Naive thymus-derived CD8-positive, alpha-beta T cell (primary cell): ENCODE measurements around the gene DGKH. TPM values are rescaled to one million over a fixed set of nuclear protein-coding genes. Genes with fewer than 3 reads are reported as not detected.
A peak's percentile ranks its signal among the peaks of the same experiment; 100 is the strongest.
"Not testable (repeated sequence)": the region's sequence is repeated elsewhere in the genome, so short reads cannot be mapped to it uniquely, and the experiment has no call there.

ENCODE experiments used
- ATAC-seq, 2 donors: fragments of 150-1000 bp; cut with Tn5 transposase in 1 of 2; sonication (Bioruptor Pico), chemical (Tn5 transposase) in 1 of 2; 1 replicate in 1 of 2; 2 replicates in 1 of 2; pipeline ENCODE4 v1.10.0; 2021; ENCODE audit warnings: mild to moderate bottlenecking in 2 of 2, moderate library complexity in 2 of 2
- POLR2A ChIA-PET: fragments of 350-600 bp; sonication (Branson Sonifier 250); formaldehyde crosslinking; loops from one replicate; lab custom pipeline; 2021; ENCODE audit warnings: antibody characterized with exemption; lab: Charles Lee
- DNase-seq, 10 donors: peaks; one replicate each; pipeline versions ENCODE4 v3.0.0 to v3.0.0-alpha.2; 2020 to 2022
- H3K27ac Mint-ChIP-seq, 10 donors: one replicate each; pipeline ENCODE4 v1.8.0; 2020 to 2022; ENCODE audit warnings: mild to moderate bottlenecking in 10 of 10, mixed read lengths in 10 of 10, moderate library complexity in 4 of 10, inconsistent platforms in 1 of 10
- H3K27me3 Mint-ChIP-seq, 5 donors: one replicate each; pipeline ENCODE4 v1.8.0; 2021 to 2022; ENCODE audit warnings: mixed read lengths in 5 of 5
- H3K36me3 Mint-ChIP-seq, 3 donors: one replicate each; pipeline ENCODE4 v1.8.0; 2020 to 2022; ENCODE audit warnings: mixed read lengths in 3 of 3, mild to moderate bottlenecking in 2 of 3, inconsistent platforms in 1 of 3
- H3K4me1 Mint-ChIP-seq, 4 donors: one replicate each; pipeline ENCODE4 v1.8.0; 2021 to 2022; ENCODE audit warnings: mixed read lengths in 4 of 4
- H3K4me3 Mint-ChIP-seq, 10 donors: one replicate each; pipeline ENCODE4 v1.8.0; 2020 to 2022; ENCODE audit warnings: mild to moderate bottlenecking in 10 of 10, mixed read lengths in 10 of 10, moderate library complexity in 6 of 10, inconsistent platforms in 1 of 10
- H3K9me3 Mint-ChIP-seq, 9 donors: one replicate each; pipeline ENCODE4 v1.8.0; 2020 to 2022; ENCODE audit warnings: mixed read lengths in 9 of 9, mild to moderate bottlenecking in 3 of 9, inconsistent platforms in 1 of 9, moderate library complexity in 1 of 9
- polyA plus RNA-seq, 3 donors: library from polyadenylated mRNA; unstranded; fragments of 300-500 nt; fragmentation: Illumina TruSeq; gene quantifications; one replicate each; pipeline ENCODE4 v1.2.3, GENCODE V29; 2021
- total RNA-seq, 8 experiments: library from RNA in 2 of 8; stranded (reverse) in 2 of 8; gene quantifications; one replicate each; pipeline ENCODE4 v1.2.3 and lab custom pipeline; 2021 to 2026

The DGKH gene
- total and polyA plus RNA-seq, 5 experiments from 2014 or later = 1.3 to 5.2 (median 1.5) TPM

DNA sequence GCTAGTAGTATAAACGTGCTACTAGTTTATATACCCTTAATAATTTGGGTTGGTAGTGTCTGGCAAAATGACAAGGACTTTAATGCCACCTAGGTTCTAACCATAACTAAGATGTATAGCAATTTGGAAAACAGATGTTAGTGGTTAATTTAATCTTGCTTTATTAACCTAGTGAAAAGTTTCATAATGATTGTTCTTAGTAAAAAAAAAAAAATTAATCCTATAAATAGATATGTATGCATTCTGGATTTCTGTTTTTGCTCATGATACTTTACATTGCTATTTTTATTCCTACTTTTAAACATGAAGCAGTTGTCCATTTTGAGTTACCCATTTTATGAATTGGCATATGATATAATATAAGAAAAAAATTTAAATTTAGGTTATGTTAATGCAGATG, 36.3 kb downstream of the DGKH start:
- Mint-ChIP-seq H3K9me3 (peaks cover 0 to 14% (median 3%) of the 10 kb centered on the region in 9 donors), H3K27ac (no peak overlapping the region), H3K27me3 (no peaks in the 10 kb centered on the region), H3K36me3 (peaks cover 2 to 10% (median 6%) of the 10 kb centered on the region in 3 donors), H3K4me3 (no peak overlapping the region), H3K4me1 (peaks cover 0 to 2% (median 0%) of the 10 kb centered on the region in 4 donors)
- DNase-seq = no peak
- POLR2A ChIA-PET = no interaction called here
- ATAC-seq = no peak

DNA sequence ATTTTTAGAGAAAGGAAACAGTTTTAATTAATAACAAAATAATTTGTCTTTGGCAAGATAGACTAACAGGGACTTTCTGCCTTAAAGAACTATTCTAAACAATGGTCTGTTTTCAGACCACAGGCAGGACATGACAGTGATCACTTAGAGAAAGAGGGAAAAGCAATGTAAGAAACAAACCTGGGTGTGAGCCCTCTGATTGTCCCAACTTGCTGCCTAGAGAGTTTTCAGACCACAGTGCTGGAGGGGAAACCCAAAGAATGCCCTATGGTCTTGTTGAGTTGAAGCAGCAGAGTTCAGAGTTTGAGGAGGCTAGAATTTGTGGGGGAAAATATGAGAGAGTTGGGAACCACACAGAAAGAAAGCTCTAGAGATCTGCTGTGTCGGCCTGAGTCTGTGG, 38.1 kb downstream of the DGKH start:
- Mint-ChIP-seq H3K9me3 (peaks cover 0 to 14% (median 3%) of the 10 kb centered on the region in 9 donors), H3K4me3 (no peak overlapping the region), H3K36me3 (peaks cover 2 to 10% (median 8%) of the 10 kb centered on the region in 3 donors), H3K27ac (no peak overlapping the region), H3K4me1 (peaks cover 0 to 2% (median 0%) of the 10 kb centered on the region in 4 donors), H3K27me3 (no peaks in the 10 kb centered on the region)
- no peak for DNase-seq
- ATAC-seq = no peak
- POLR2A ChIA-PET = no interaction called here

DNA sequence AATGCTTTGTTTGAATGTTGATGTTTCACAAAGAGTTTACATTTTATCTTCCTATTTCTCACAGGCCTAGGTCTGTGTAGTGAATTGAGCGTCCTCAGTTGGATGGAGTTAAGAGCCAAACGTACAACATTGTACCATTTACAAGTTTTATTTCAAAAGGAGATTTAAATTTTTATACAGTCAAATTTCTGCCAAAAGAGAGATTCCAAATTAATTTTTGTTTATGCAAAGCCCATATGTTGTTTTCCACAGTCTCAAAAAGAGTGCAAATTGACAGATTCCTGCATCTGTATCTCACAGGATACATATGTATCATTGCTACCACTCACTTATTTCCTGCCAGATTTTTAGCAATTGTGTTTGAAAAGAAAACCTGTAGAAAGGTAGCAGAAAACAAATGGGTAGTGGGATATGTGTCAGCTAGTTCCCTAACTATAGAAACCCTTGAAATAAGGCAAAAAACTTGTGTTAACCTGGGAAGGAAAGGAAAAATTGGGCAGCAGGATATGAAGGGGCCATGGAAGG, 46.1 kb downstream of the DGKH start:
- H3K9me3 Mint-ChIP-seq = no peaks in the 10 kb centered on the region
- no peak for DNase-seq
- peaks cover 0 to 5% (median 2%) of the 10 kb centered on the region in 3 donors for H3K36me3 Mint-ChIP-seq
- H3K4me1 Mint-ChIP-seq = no peaks in the 10 kb centered on the region
- H3K27ac Mint-ChIP-seq = peak overlapping the region in 1 of 10 donors; percentile 12
- no peak overlapping the region for H3K4me3 Mint-ChIP-seq
- no peaks in the 10 kb centered on the region for H3K27me3 Mint-ChIP-seq
- no peak for ATAC-seq
- POLR2A ChIA-PET = no interaction called here

DNA sequence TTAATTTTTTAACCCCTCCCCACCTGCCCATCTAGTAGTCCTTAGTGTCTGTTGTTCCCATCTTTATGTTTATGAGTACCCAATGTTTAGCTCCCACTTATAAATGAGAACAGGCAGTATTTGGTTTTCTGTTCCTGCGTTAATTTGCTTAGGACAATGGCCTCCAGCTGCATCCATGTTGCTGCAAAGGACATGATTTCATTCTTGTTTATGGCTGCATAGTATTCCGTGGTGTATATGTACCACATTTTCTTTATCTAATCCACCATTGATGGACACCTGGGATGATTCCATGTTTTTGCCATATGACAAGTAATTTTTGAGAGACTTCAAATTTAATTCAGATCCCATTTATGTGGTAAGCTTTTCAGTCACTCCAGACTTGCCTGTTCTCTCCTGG, 47.8 kb downstream of the DGKH start:
- H3K4me1 Mint-ChIP-seq, ATAC-seq, H3K9me3 Mint-ChIP-seq, DNase-seq, H3K36me3 Mint-ChIP-seq, H3K27me3 Mint-ChIP-seq, H3K27ac Mint-ChIP-seq, POLR2A ChIA-PET, H3K4me3 Mint-ChIP-seq: not testable (repeated sequence)

DNA sequence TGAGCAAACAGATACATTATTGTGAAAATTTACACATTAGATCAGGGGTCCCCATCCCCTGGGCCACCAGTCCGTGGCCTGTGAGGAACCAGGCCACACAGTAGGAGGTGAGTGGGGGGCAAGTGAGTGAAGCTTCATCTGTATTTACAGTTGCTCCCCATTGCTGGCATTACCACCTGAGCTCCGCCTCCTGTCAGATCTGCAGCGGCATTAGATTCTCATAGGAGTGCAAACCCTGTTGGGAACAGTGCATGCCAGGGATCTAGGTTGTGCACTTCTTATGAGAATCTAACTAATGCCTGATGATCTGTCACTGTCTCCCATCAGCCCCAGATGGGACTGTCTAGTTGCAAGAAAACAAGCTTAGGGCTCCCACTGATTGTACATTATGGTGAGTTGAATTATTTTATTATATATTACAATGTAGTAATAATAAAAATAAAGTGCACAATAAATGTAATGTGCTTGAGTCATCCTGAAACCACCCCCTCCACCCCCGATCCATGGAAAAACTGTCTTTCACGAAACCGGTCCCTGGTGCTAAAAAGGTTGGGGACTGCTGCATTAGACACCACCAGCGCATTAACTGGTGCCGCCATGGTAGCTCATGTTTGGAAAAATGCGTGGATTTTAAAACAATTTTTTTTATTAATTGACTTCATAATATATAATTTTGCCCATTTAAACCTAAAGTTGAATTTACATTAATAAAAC, 51.7 kb downstream of the DGKH start:
- no peak for ATAC-seq
- H3K4me1 Mint-ChIP-seq = peaks cover 0 to 5% (median 3%) of the 10 kb centered on the region in 4 donors
- peaks cover 0 to 5% (median 2%) of the 10 kb centered on the region in 9 donors for H3K9me3 Mint-ChIP-seq
- H3K27me3 Mint-ChIP-seq = no peaks in the 10 kb centered on the region
- H3K27ac Mint-ChIP-seq = no peak overlapping the region
- H3K36me3 Mint-ChIP-seq = peaks cover 0 to 10% (median 4%) of the 10 kb centered on the region in 3 donors
- POLR2A ChIA-PET = no interaction called here
- no peak for DNase-seq
- H3K4me3 Mint-ChIP-seq = no peak overlapping the region

DNA sequence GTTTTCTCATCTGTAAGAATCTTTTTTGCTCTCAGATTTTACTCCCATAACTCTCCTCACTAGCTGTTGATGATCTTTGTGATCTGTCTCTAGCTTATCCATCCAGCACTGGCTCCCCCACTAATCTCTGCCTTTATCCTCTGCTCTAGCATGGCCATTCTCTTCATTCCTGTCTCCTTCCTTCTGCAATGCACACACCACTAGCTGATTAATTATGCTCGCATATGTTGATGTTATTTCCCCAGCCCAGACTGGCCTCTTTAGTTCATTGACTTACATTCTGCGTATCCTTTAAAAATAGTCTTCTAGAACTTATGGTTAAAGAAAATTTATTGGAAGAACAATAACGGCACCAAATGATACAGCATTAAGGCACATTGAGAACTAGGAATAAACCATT, 52.5 kb downstream of the DGKH start:
- no peak for ATAC-seq
- no peak overlapping the region for H3K4me3 Mint-ChIP-seq
- H3K4me1 Mint-ChIP-seq = peaks cover 0 to 5% (median 4%) of the 10 kb centered on the region in 4 donors
- no peaks in the 10 kb centered on the region for H3K27me3 Mint-ChIP-seq
- H3K27ac Mint-ChIP-seq = peak overlapping the region in 2 of 10 donors; percentile 2 to 27
- DNase-seq = no peak
- H3K36me3 Mint-ChIP-seq = peaks cover 0 to 10% (median 4%) of the 10 kb centered on the region in 3 donors
- peaks cover 0 to 5% (median 2%) of the 10 kb centered on the region in 9 donors for H3K9me3 Mint-ChIP-seq
- POLR2A ChIA-PET = no interaction called here

DNA sequence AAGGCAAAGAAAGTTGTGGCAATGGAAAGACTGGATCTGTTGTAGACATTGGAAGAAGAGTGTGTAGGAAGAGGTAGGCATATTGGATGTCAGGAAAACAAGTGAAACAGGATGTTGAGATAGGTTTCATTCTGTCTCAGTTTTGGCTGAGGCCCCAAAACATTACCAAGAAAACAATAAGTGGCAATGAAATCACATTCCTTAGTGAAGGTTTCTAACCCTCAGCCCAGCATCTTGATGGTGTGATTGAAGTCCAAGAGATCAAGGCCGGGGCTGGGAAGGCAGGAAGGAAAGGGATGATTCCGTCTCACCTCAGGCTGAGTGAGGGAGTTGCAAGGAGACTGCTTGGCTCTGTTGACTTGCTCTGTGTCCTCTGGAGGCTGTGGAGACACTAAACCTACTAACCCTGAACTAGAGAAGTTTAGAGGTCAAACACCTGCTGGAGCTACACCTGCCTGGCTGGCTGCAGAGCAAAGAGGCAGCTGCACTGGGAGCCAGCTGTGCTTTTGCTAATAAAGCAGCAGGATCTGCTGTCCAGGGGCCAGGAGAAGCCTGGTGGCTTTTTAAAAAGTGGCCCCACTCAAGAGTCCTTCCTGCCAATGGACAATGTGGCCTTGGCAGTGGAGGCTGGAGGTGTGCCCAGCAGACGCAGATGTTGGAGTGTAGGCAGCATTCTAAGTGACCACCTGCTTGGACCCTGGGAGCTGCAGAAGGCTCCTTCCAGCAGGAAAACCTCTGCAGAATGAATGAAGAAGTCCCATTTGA, 53.6 kb downstream of the DGKH start:
- Mint-ChIP-seq H3K27ac (no peak overlapping the region), H3K9me3 (peaks cover 0 to 5% (median 2%) of the 10 kb centered on the region in 9 donors), H3K4me3 (no peak overlapping the region), H3K27me3 (no peaks in the 10 kb centered on the region), H3K36me3 (peaks cover 0 to 9% (median 4%) of the 10 kb centered on the region in 3 donors), H3K4me1 (peaks cover 0 to 5% (median 4%) of the 10 kb centered on the region in 4 donors)
- POLR2A ChIA-PET = no interaction called here
- ATAC-seq (no peak), DNase-seq (no peak)

DNA sequence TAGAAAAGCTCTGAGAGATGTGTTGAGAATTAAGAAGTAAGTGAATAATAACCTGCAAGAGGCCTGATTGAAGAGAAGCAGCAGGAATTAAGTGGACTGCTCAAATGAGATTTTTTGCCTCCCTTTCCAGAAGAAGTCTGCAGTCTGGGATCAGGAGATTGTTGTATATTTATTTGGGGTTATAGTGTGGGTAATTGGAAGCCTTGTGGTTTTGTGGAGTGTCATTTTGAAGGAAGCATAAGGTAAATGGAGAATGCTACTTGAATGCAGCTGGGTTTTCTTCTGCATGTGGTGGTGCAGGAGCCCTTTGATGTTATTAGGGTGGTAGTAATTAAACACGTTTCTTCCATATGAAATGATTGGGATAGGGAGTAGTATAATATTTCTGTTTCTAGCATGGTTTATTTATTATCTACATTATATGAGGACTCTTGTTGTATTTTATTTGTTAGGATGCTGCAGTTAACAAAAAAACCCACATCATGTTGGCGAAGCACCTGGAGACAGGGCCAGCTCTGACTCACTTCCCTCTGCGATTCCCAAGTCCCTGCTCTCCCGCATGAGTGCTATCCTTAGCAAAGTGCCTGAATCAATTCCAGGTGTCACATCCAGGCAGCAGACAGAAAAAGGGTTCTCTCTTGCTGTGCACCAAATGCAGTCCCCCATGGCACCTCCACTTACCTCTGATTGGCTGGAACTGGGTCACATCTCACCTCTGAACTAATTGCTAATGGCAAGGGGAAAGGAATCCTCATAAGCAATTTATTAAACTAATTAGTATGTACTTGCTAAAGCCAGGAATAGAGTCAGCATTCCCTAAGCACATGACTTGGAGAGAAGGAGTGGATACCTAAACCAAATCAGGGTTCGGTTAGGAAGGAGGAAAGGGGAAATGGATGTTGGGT, 54.8 kb downstream of the DGKH start:
- Mint-ChIP-seq H3K36me3 (peaks cover 0 to 5% (median 4%) of the 10 kb centered on the region in 3 donors), H3K9me3 (peaks cover 0 to 5% (median 2%) of the 10 kb centered on the region in 9 donors), H3K27ac (no peak overlapping the region), H3K4me3 (no peak overlapping the region), H3K27me3 (no peaks in the 10 kb centered on the region), H3K4me1 (peaks cover 0 to 5% (median 5%) of the 10 kb centered on the region in 4 donors)
- POLR2A ChIA-PET = no interaction called here
- no peak for DNase-seq
- ATAC-seq = no peak

DNA sequence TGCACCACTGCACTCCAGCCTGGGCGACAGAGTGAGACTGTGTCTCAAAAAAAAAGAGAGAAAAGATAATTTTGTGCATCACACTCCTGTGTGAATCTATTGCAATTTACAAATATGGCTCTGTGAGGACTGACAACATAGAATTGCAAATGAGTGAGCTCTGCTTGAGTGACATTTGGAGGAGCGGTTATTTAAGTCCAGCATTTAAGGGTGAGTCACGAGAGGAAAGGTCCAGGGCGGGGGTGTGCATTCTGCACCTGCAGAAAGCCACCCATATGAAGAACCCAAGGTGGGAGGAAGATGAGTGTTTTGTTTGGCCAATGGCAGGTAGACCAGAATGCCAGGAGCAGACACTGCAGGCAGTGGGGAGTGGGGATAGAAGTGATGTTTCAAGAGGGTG, 58.5 kb downstream of the DGKH start:
- ATAC-seq (no peak), DNase-seq (no peak)
- no peaks in the 10 kb centered on the region for H3K27me3 Mint-ChIP-seq
- H3K27ac Mint-ChIP-seq = peak overlapping the region in 3 of 10 donors; percentile 2 to 49 (median 13)
- peaks cover 5 to 14% (median 9%) of the 10 kb centered on the region in 4 donors for H3K4me1 Mint-ChIP-seq
- peaks cover 0 to 5% (median 4%) of the 10 kb centered on the region in 3 donors for H3K36me3 Mint-ChIP-seq
- POLR2A ChIA-PET = no interaction called here
- no peak overlapping the region for H3K4me3 Mint-ChIP-seq
- peaks cover 0 to 5% (median 2%) of the 10 kb centered on the region in 9 donors for H3K9me3 Mint-ChIP-seq

DNA sequence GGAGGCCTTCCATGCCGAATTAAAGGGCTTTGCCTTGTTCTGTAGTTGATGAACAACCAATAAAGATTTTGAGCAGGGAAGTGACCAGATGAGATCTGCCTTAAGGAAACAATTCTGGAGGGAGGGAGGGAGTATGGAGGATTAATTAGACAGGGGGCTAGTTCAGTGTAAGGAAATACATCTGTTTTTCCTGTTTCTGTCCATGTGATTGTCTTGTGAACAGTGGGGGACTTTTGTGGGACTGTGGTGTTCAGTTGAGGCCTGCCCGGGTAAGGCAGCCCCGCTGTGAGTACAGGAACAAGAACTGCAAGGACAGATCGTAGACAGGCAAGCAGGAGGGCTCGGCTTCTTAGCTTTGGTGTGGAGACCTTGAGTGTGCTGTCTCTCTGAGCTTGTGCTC, 59.0 kb downstream of the DGKH start:
- H3K27me3 Mint-ChIP-seq = no peaks in the 10 kb centered on the region
- DNase-seq (no peak), ATAC-seq (no peak)
- H3K9me3 Mint-ChIP-seq = peaks cover 0 to 5% (median 2%) of the 10 kb centered on the region in 9 donors
- POLR2A ChIA-PET = no interaction called here
- H3K4me3 Mint-ChIP-seq = no peak overlapping the region
- peaks cover 5 to 14% (median 9%) of the 10 kb centered on the region in 4 donors for H3K4me1 Mint-ChIP-seq
- peak overlapping the region in 2 of 10 donors; percentile 2 to 4 for H3K27ac Mint-ChIP-seq
- H3K36me3 Mint-ChIP-seq = peaks cover 0 to 5% (median 4%) of the 10 kb centered on the region in 3 donors

DNA sequence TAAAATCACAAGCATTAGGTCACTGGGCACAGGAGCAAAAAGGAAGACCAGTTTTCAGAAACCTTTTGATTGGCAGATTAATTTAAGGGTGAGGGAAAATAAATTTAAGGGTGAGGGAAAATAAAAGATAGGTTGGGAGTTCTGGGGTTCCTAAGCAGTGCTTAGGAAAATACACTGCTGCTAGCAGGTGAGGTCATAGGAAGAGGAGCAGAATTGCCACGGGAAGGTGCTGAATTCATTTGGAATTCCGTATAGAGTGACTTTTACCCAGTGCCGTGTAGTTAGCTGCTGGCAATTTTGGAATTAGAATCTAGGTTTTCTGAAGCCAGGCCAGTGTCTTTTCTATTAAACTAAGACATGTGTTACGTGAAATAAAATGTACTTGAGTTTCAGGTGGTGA, 59.8 kb downstream of the DGKH start:
- Mint-ChIP-seq H3K4me1 (peaks cover 5 to 14% (median 9%) of the 10 kb centered on the region in 4 donors), H3K9me3 (peaks cover 0 to 5% (median 2%) of the 10 kb centered on the region in 9 donors), H3K27ac (peak overlapping the region in 2 of 10 donors; percentile 23 to 46), H3K4me3 (no peak overlapping the region), H3K36me3 (peaks cover 0 to 5% (median 4%) of the 10 kb centered on the region in 3 donors), H3K27me3 (no peaks in the 10 kb centered on the region)
- POLR2A ChIA-PET = no interaction called here
- ATAC-seq = no peak
- DNase-seq = no peak

DNA sequence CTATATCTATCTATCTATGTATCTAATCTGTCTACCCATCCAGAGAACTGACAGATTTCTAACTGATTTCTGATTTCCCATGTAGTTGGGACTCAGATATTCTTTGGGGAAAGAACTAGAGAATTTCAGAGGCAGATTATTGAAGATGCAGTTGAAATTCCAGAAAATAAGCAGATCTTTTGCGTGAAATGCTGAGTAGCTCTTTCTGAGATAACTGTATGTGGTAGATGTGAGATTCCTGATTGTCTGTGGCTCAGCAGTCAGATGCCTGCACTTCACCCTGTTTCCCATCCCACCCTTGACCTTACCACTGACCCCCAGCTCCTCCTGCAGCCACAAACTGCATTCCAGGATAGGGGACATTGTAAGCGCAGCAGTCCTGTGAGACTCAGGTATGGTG, 61.5 kb downstream of the DGKH start:
- Mint-ChIP-seq H3K27ac (no peak overlapping the region), H3K36me3 (no peaks in the 10 kb centered on the region), H3K9me3 (no peaks in the 10 kb centered on the region), H3K4me1 (peaks cover 5 to 11% (median 8%) of the 10 kb centered on the region in 4 donors), H3K27me3 (no peaks in the 10 kb centered on the region), H3K4me3 (no peak overlapping the region)
- DNase-seq (no peak), ATAC-seq (no peak)
- POLR2A ChIA-PET = interaction anchor here (0.6 kb wide), 1 partner anchor 797 kb away, joined by 3 read pairs; no protein-coding TSS in a partner anchor
